Ascending aorta (tissue), 2 donors: ENCODE data around the gene CCDC174. TPM values are rescaled to one million over a fixed set of nuclear protein-coding genes. Genes with fewer than 3 reads are reported as not detected.

Source experiments
- DNase-seq, 2 donors: peaks; one replicate each; pipeline ENCODE4 v3.0.0-alpha.2; 2019; ENCODE audit warnings: low spot score in 2 of 2
- H3K27ac ChIP-seq, 2 donors: fragments of 200-600 bp; sonication (generic); one replicate each; pipeline ENCODE4 v1.5.1; 2016 to 2017; ENCODE audit warnings: mild to moderate bottlenecking in 1 of 2
- H3K27me3 ChIP-seq: fragments of 200-600 bp; sonication (generic); one replicate; pipeline ENCODE4 v1.5.1; 2017
- H3K36me3 ChIP-seq, 2 donors: fragments of 200-600 bp; sonication (generic); one replicate each; pipeline ENCODE4 v1.5.1; 2016
- H3K4me1 ChIP-seq, 2 donors: fragments of 200-600 bp; sonication (generic); one replicate each; pipeline ENCODE4 v1.5.1; 2016 to 2017; ENCODE audit warnings: mild to moderate bottlenecking in 1 of 2
- H3K4me3 ChIP-seq, 2 donors: fragments of 200-600 bp; sonication (generic); one replicate each; pipeline ENCODE4 v1.5.1; 2016 to 2017; ENCODE audit warnings: mild to moderate bottlenecking in 1 of 2
- H3K9me3 ChIP-seq, 2 donors: fragments of 200-600 bp; sonication (generic); one replicate each; pipeline ENCODE4 v1.5.1; 2016
- intact Hi-C: fragments of 100-400 bp; cut with DNase I; formaldehyde crosslinking; loops from one replicate; pipeline ENCODE4 v1.15.1; 2023
- total RNA-seq: library from RNA; depleted of rRNA; stranded (reverse); fragments of >200 nt; gene quantifications from one replicate; pipeline ENCODE4 v1.1.0, GENCODE V29; 2016
- TF ChIP-seq, protein P1 (sequence below), 3 experiments: fragments of 200-600 bp in 2 of 3; fragments of 450-650 bp in 1 of 3; sonication (generic) in 2 of 3; IDR thresholded peaks; one replicate each; pipeline ENCODE4 v1.5.1; 2016 to 2019; ENCODE audit warnings: antibody characterized with exemption in 3 of 3, mild to moderate bottlenecking in 1 of 3, moderate library complexity in 1 of 3

Gene CCDC174
- total RNA-seq, 1 donor from 2014 or later: 5.5 TPM

DNA sequence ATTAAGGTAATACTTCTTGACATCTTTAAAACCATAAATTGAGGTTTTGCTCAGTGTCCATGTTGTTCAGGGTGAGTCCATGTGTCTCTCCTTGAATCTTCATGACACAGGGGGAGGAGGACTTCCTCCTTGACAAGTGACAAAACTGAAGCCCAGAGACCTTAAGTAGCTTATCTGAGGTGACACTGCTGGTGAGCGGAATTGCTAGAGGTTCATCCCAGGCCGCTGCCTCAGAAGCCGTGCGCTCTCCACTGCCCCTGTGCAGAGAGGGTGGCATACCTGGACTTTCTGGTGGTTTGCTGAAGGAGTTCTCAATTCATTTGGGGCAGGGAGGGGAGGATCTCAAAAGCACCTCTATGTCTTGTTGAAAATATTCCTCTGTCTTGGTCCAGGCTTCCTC is 23.2 kb upstream of the CCDC174 start:
- no peak overlapping the region for H3K27ac ChIP-seq
- DNase-seq: no peak
- no peaks in the 10 kb centered on the region for H3K36me3 ChIP-seq
- no peaks in the 10 kb centered on the region for H3K27me3 ChIP-seq
- TF ChIP-seq, protein P1, sequence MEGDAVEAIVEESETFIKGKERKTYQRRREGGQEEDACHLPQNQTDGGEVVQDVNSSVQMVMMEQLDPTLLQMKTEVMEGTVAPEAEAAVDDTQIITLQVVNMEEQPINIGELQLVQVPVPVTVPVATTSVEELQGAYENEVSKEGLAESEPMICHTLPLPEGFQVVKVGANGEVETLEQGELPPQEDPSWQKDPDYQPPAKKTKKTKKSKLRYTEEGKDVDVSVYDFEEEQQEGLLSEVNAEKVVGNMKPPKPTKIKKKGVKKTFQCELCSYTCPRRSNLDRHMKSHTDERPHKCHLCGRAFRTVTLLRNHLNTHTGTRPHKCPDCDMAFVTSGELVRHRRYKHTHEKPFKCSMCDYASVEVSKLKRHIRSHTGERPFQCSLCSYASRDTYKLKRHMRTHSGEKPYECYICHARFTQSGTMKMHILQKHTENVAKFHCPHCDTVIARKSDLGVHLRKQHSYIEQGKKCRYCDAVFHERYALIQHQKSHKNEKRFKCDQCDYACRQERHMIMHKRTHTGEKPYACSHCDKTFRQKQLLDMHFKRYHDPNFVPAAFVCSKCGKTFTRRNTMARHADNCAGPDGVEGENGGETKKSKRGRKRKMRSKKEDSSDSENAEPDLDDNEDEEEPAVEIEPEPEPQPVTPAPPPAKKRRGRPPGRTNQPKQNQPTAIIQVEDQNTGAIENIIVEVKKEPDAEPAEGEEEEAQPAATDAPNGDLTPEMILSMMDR (IDR thresholded peaks at IDR 0.05): no peak
- H3K4me3 ChIP-seq: no peak overlapping the region
- H3K9me3 ChIP-seq: no peaks in the 10 kb centered on the region
- H3K4me1 ChIP-seq: no peaks in the 10 kb centered on the region
- intact Hi-C loops: no loop called here

GRCh38 chr3:14630404-14631100 is 21.0 kb upstream of the CCDC174 start:
- no peaks in the 10 kb centered on the region for H3K9me3 ChIP-seq
- no peak overlapping the region for H3K4me3 ChIP-seq
- H3K4me1 ChIP-seq: no peaks in the 10 kb centered on the region
- no peaks in the 10 kb centered on the region for H3K36me3 ChIP-seq
- no peak overlapping the region for H3K27ac ChIP-seq
- TF ChIP-seq, protein P1 (IDR thresholded peaks at IDR 0.05): no peak
- H3K27me3 ChIP-seq: no peaks in the 10 kb centered on the region
- intact Hi-C loops: no loop called here
- DNase-seq: no peak

- Histone ChIP-seq H3K27me3 (no peaks in the 10 kb centered on the region), H3K27ac (no peak overlapping the region), H3K4me3 (no peak overlapping the region), H3K36me3 (no peaks in the 10 kb centered on the region), H3K9me3 (no peaks in the 10 kb centered on the region), H3K4me1 (no peaks in the 10 kb centered on the region)
- intact Hi-C loops: no loop called here
- TF ChIP-seq, protein P1 (IDR thresholded peaks at IDR 0.05): no peak
- DNase-seq: peak in 1 of 2 donors; percentile 38
Observed at GRCh38 chr3:14631101-14631497, 20.5 kb upstream of the CCDC174 start.

GRCh38 chr3:14631687-14632441 is 19.7 kb upstream of the CCDC174 start:
- Histone ChIP-seq H3K4me1 (no peaks in the 10 kb centered on the region), H3K27me3 (no peaks in the 10 kb centered on the region), H3K27ac (no peak overlapping the region), H3K36me3 (no peaks in the 10 kb centered on the region), H3K4me3 (no peak overlapping the region), H3K9me3 (no peaks in the 10 kb centered on the region)
- peak in 1 of 2 donors; percentile 21 for DNase-seq
- TF ChIP-seq, protein P1 (IDR thresholded peaks at IDR 0.05): no peak
- intact Hi-C loops: no loop called here

- Histone ChIP-seq H3K27ac (no peak overlapping the region), H3K4me1 (no peaks in the 10 kb centered on the region), H3K9me3 (no peaks in the 10 kb centered on the region), H3K27me3 (no peaks in the 10 kb centered on the region), H3K4me3 (no peak overlapping the region), H3K36me3 (no peaks in the 10 kb centered on the region)
- TF ChIP-seq, protein P1 (IDR thresholded peaks at IDR 0.05): no peak
- DNase-seq: peak in 1 of 2 donors; percentile 28
- intact Hi-C loops: no loop called here
Observed at GRCh38 chr3:14632442-14632930, 19.1 kb upstream of the CCDC174 start.
